C4-2B (cell line): ENCODE results near the gene FBXO22.

Experiments used
- ZFX ChIP-seq: fragments of 450-650 bp; IDR thresholded peaks from 2 replicates; pipeline ENCODE4 v1.6.1; 2017
- TF ChIP-seq, protein P1 (sequence below): fragments of 450-650 bp; conservative IDR thresholded peaks from 2 replicates; pipeline ENCODE4 v1.5.1; 2017; ENCODE audit warnings: mild to moderate bottlenecking

DNA sequence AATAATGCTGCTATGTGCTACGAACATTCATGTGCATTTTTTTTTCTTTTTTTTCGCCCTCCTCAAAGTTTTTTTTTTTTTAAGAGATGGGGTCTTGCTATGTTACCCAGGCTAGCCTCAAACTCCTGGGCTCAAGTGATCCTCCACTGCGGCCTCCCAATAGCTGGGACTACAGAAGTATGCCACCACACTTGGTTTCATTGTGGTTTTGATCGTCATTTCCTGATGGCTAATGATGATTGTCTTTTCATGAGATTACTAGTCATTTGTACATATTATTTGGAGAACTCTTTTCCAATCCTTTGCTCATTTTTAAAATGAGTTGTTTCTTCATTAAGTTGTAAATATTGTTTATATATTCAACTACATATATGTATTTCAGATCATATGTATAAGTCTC lies 48.8 kb downstream of the FBXO22 start:
- TF ChIP-seq, protein P1, sequence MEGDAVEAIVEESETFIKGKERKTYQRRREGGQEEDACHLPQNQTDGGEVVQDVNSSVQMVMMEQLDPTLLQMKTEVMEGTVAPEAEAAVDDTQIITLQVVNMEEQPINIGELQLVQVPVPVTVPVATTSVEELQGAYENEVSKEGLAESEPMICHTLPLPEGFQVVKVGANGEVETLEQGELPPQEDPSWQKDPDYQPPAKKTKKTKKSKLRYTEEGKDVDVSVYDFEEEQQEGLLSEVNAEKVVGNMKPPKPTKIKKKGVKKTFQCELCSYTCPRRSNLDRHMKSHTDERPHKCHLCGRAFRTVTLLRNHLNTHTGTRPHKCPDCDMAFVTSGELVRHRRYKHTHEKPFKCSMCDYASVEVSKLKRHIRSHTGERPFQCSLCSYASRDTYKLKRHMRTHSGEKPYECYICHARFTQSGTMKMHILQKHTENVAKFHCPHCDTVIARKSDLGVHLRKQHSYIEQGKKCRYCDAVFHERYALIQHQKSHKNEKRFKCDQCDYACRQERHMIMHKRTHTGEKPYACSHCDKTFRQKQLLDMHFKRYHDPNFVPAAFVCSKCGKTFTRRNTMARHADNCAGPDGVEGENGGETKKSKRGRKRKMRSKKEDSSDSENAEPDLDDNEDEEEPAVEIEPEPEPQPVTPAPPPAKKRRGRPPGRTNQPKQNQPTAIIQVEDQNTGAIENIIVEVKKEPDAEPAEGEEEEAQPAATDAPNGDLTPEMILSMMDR: no peak
- TF ChIP-seq ZFX: no peak
